ENCODE data around the gene HOXD3.
A peak's percentile ranks its signal among the peaks of the same experiment; 100 is the strongest.

The HOXD3 gene

GRCh38 chr2:176157499-176158185, 535 bp downstream of the HOXD3 start:
- peaks cover 55% of the 10 kb centered on the region for H3K27me3 ChIP-seq (ENCODE audit: control insufficient read depth, insufficient read depth, low read length)
- no peak overlapping the region for H3K4me2 ChIP-seq (ENCODE audit: low read length)
- no peak overlapping the region for H3K4me3 ChIP-seq (ENCODE audit: low read length)
- no peaks in the 10 kb centered on the region for H3K36me3 ChIP-seq (ENCODE audit: insufficient read depth, low read length)
- H3K9ac ChIP-seq (ENCODE audit: low read depth, low read length) = no peak overlapping the region
- no peaks in the 10 kb centered on the region for H3K9me3 ChIP-seq (replicated peaks; ENCODE audit: low read length)
- peaks cover 3% of the 10 kb centered on the region for H3K4me1 ChIP-seq (ENCODE audit: control insufficient read depth, insufficient read depth, low read length)

- Histone ChIP-seq H3K4me1 (ENCODE audit: control insufficient read depth, insufficient read depth, low read length) (peaks cover 3% of the 10 kb centered on the region), H3K36me3 (ENCODE audit: insufficient read depth, low read length) (no peaks in the 10 kb centered on the region), H3K4me3 (ENCODE audit: low read length) (no peak overlapping the region), H3K9me3 (replicated peaks; ENCODE audit: low read length) (no peaks in the 10 kb centered on the region), H3K9ac (ENCODE audit: low read depth, low read length) (no peak overlapping the region), H3K4me2 (ENCODE audit: low read length) (no peak overlapping the region), H3K27me3 (ENCODE audit: control insufficient read depth, insufficient read depth, low read length) (peaks cover 61% of the 10 kb centered on the region)
Observed at GRCh38 chr2:176158186-176158591, 1.1 kb downstream of the HOXD3 start.

- Histone ChIP-seq H3K9me3 (replicated peaks; ENCODE audit: low read length) (no peaks in the 10 kb centered on the region), H3K9ac (ENCODE audit: low read depth, low read length) (no peak overlapping the region), H3K36me3 (ENCODE audit: insufficient read depth, low read length) (no peaks in the 10 kb centered on the region), H3K4me3 (ENCODE audit: low read length) (no peak overlapping the region), H3K4me2 (ENCODE audit: low read length) (no peak overlapping the region), H3K27me3 (ENCODE audit: control insufficient read depth, insufficient read depth, low read length) (peaks cover 67% of the 10 kb centered on the region), H3K4me1 (ENCODE audit: control insufficient read depth, insufficient read depth, low read length) (peaks cover 3% of the 10 kb centered on the region)
Observed at GRCh38 chr2:176158855-176159662, 2.0 kb downstream of the HOXD3 start.

- Histone ChIP-seq H3K9me3 (replicated peaks; ENCODE audit: low read length) (no peaks in the 10 kb centered on the region), H3K9ac (ENCODE audit: low read depth, low read length) (no peak overlapping the region), H3K36me3 (ENCODE audit: insufficient read depth, low read length) (no peaks in the 10 kb centered on the region), H3K4me1 (ENCODE audit: control insufficient read depth, insufficient read depth, low read length) (peaks cover 6% of the 10 kb centered on the region), H3K4me2 (ENCODE audit: low read length) (peak overlapping the region; percentile 20), H3K4me3 (ENCODE audit: low read length) (no peak overlapping the region), H3K27me3 (ENCODE audit: control insufficient read depth, insufficient read depth, low read length) (peaks cover 71% of the 10 kb centered on the region)
Observed at GRCh38 chr2:176159663-176160250, 2.6 kb downstream of the HOXD3 start.

- H3K4me1 ChIP-seq (ENCODE audit: control insufficient read depth, insufficient read depth, low read length) = peaks cover 10% of the 10 kb centered on the region
- H3K36me3 ChIP-seq (ENCODE audit: insufficient read depth, low read length) = no peaks in the 10 kb centered on the region
- H3K4me2 ChIP-seq (ENCODE audit: low read length) = peak overlapping the region; percentile 20
- no peak overlapping the region for H3K9ac ChIP-seq (ENCODE audit: low read depth, low read length)
- no peaks in the 10 kb centered on the region for H3K9me3 ChIP-seq (replicated peaks; ENCODE audit: low read length)
- no peak overlapping the region for H3K4me3 ChIP-seq (ENCODE audit: low read length)
- H3K27me3 ChIP-seq (ENCODE audit: control insufficient read depth, insufficient read depth, low read length) = peaks cover 74% of the 10 kb centered on the region
Observed at GRCh38 chr2:176160251-176160985, 3.3 kb downstream of the HOXD3 start.

GRCh38 chr2:176160986-176161824, 4.1 kb downstream of the HOXD3 start:
- H3K9ac ChIP-seq (ENCODE audit: low read depth, low read length) = no peak overlapping the region
- peaks cover 82% of the 10 kb centered on the region for H3K27me3 ChIP-seq (ENCODE audit: control insufficient read depth, insufficient read depth, low read length)

GRCh38 chr2:176161825-176162626, 4.9 kb downstream of the HOXD3 start:
- no peak overlapping the region for H3K9ac ChIP-seq (ENCODE audit: low read depth, low read length)
- H3K4me3 ChIP-seq (ENCODE audit: low read length) = peak overlapping the region; percentile 65
- H3K27me3 ChIP-seq (ENCODE audit: control insufficient read depth, insufficient read depth, low read length) = peaks cover 79% of the 10 kb centered on the region
- H3K4me2 ChIP-seq (ENCODE audit: low read length) = peak overlapping the region; percentile 81
- no peaks in the 10 kb centered on the region for H3K9me3 ChIP-seq (replicated peaks; ENCODE audit: low read length)
- no peaks in the 10 kb centered on the region for H3K36me3 ChIP-seq (ENCODE audit: insufficient read depth, low read length)
- H3K4me1 ChIP-seq (ENCODE audit: control insufficient read depth, insufficient read depth, low read length) = peaks cover 10% of the 10 kb centered on the region

More at GRCh38 chr2:176160986-176161824, 4.1 kb downstream of the HOXD3 start:
- H3K4me2 ChIP-seq (ENCODE audit: low read length) = peak overlapping the region; percentile 81
- H3K9me3 ChIP-seq (replicated peaks; ENCODE audit: low read length) = no peaks in the 10 kb centered on the region
- H3K4me1 ChIP-seq (ENCODE audit: control insufficient read depth, insufficient read depth, low read length) = peaks cover 10% of the 10 kb centered on the region
- H3K4me3 ChIP-seq (ENCODE audit: low read length) = peak overlapping the region; percentile 65
- H3K36me3 ChIP-seq (ENCODE audit: insufficient read depth, low read length) = no peaks in the 10 kb centered on the region

GRCh38 chr2:176162911-176163671, 6.0 kb downstream of the HOXD3 start:
- no peak overlapping the region for H3K9ac ChIP-seq (ENCODE audit: low read depth, low read length)
- peaks cover 10% of the 10 kb centered on the region for H3K4me1 ChIP-seq (ENCODE audit: control insufficient read depth, insufficient read depth, low read length)
- H3K4me3 ChIP-seq (ENCODE audit: low read length) = no peak overlapping the region
- no peaks in the 10 kb centered on the region for H3K36me3 ChIP-seq (ENCODE audit: insufficient read depth, low read length)
- H3K4me2 ChIP-seq (ENCODE audit: low read length) = no peak overlapping the region
- peaks cover 80% of the 10 kb centered on the region for H3K27me3 ChIP-seq (ENCODE audit: control insufficient read depth, insufficient read depth, low read length)
- no peaks in the 10 kb centered on the region for H3K9me3 ChIP-seq (replicated peaks; ENCODE audit: low read length)

GRCh38 chr2:176163672-176164056, 6.6 kb downstream of the HOXD3 start:
- no peak overlapping the region for H3K9ac ChIP-seq (ENCODE audit: low read depth, low read length)
- H3K4me3 ChIP-seq (ENCODE audit: low read length) = no peak overlapping the region
- no peak overlapping the region for H3K4me2 ChIP-seq (ENCODE audit: low read length)
- H3K4me1 ChIP-seq (ENCODE audit: control insufficient read depth, insufficient read depth, low read length) = peaks cover 10% of the 10 kb centered on the region
- peaks cover 77% of the 10 kb centered on the region for H3K27me3 ChIP-seq (ENCODE audit: control insufficient read depth, insufficient read depth, low read length)
- no peaks in the 10 kb centered on the region for H3K36me3 ChIP-seq (ENCODE audit: insufficient read depth, low read length)
- no peaks in the 10 kb centered on the region for H3K9me3 ChIP-seq (replicated peaks; ENCODE audit: low read length)

Data from skeletal muscle satellite cell (primary cell).